Activated effector memory CD4-positive, alpha-beta T cell treated with anti-CD3 and anti-CD28 coated beads, Interleukin-2, amount 50 U/mL, for 16 hours (primary cell): ENCODE measurements around the gene SRMS.

ENCODE experiments used
- DNase-seq: peaks from one replicate; pipeline ENCODE4 v3.0.0-alpha.2; 2020

Gene SRMS

GRCh38 chr20:63547725-63548480, at the start of gene SRMS:
TSS of gene SRMS (minus strand) at chr20:63547749. CDS start at chr20:63547463, 286 bp downstream.
- DNase-seq = no peak

- DNase-seq = no peak
Observed at GRCh38 chr20:63596423-63596822, 48.9 kb upstream of the SRMS start.

GRCh38 chr20:63595416-63596127, 48.0 kb upstream of the SRMS start:
- no peak for DNase-seq

- no peak for DNase-seq
Observed at GRCh38 chr20:63594043-63594561, 46.6 kb upstream of the SRMS start.

- DNase-seq = no peak
Observed at GRCh38 chr20:63592661-63593060, 45.1 kb upstream of the SRMS start.

GRCh38 chr20:63591786-63592355, 44.3 kb upstream of the SRMS start:
- no peak for DNase-seq

- DNase-seq = no peak
Observed at GRCh38 chr20:63591147-63591533, 43.6 kb upstream of the SRMS start.

- no peak for DNase-seq
Observed at GRCh38 chr20:63590218-63591146, 42.9 kb upstream of the SRMS start.

- no peak for DNase-seq
Observed at GRCh38 chr20:63589261-63590217, 42.0 kb upstream of the SRMS start.

- no peak for DNase-seq
Observed at GRCh38 chr20:63588641-63589041, 41.1 kb upstream of the SRMS start.

- no peak for DNase-seq
Observed at GRCh38 chr20:63587776-63588591, 40.4 kb upstream of the SRMS start.

GRCh38 chr20:63587256-63587655, 39.7 kb upstream of the SRMS start:
- DNase-seq = no peak

GRCh38 chr20:63586797-63587196, 39.2 kb upstream of the SRMS start:
- DNase-seq = no peak

- no peak for DNase-seq
Observed at GRCh38 chr20:63585616-63586565, 38.3 kb upstream of the SRMS start.

- peak; percentile 61 for DNase-seq
Observed at GRCh38 chr20:63582382-63583063, 35.0 kb upstream of the SRMS start.

- peak; percentile 88 for DNase-seq
Observed at GRCh38 chr20:63580796-63581461, 33.4 kb upstream of the SRMS start.

GRCh38 chr20:63579017-63579694, 31.6 kb upstream of the SRMS start:
- DNase-seq = no peak
